ENCODE results near the gene GPSM1. TPM values are rescaled to one million over a fixed set of nuclear protein-coding genes. Genes with fewer than 3 reads are reported as not detected.

GPSM1 gene
- total and polyA plus RNA-seq, 9 of the 15 experiments (the other 6 are each of a cell fraction or from before 2014, with no cell fraction given) = 0.04 to 14.2 (median 3.1) TPM

DNA sequence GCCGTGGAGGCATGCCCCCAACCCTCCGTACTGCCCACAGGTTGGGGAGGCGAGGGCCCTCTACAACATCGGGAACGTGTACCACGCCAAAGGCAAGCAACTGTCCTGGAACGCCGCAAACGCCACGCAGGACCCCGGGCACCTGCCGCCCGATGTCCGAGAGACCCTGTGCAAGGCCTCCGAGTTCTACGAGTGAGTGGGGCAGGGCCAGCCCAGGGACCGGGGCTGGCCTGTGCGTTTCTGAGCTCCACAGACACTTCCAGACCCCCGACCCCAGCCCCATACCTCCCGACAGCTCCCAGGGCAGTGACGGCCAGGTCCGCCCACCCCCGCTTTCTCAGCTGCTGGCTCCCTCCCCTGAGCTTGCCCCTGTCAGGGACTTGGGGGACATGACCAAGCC, 9.5 kb downstream of the GPSM1 start:
- Histone ChIP-seq H3K27me3 (ENCODE audit: control insufficient read depth in 2 of 2, insufficient read depth in 2 of 2, low read length in 2 of 2) (no peaks in the 10 kb centered on the region), H3K4me3 (no peak overlapping the region), H3K79me2 (ENCODE audit: control insufficient read depth, insufficient read depth, low read length) (no peaks in the 10 kb centered on the region), H3K4me1 (replicated peaks in 1 of 2; ENCODE audit: control insufficient read depth in 2 of 2, insufficient read depth in 2 of 2, low read length in 2 of 2) (peaks cover 0 to 94% of the 10 kb centered on the region in 2 experiments; a peak in 2 of 5 replicates), H4K20me1 (replicated peaks; ENCODE audit: control insufficient read depth, insufficient read depth, low read length) (no peaks in the 10 kb centered on the region), H3K9me3 (replicated peaks; ENCODE audit: control insufficient read depth, insufficient read depth, low read depth, low read length) (no peaks in the 10 kb centered on the region), H3K4me2 (ENCODE audit: insufficient read depth, low read length) (no peak overlapping the region), H3K9ac (ENCODE audit: insufficient read depth in 1 of 2, low read depth in 2 of 2, low read length in 2 of 2) (no peak overlapping the region), H3K27ac (ENCODE audit: extremely low read depth, low read depth, low read length) (no peak overlapping the region), H3K9me1 (ENCODE audit: control insufficient read depth, insufficient read depth, low read length) (peaks cover 3% of the 10 kb centered on the region), H3K36me3 (ENCODE audit: control insufficient read depth, insufficient read depth, low read length) (peaks cover 22% of the 10 kb centered on the region; the same call in 1 of the 3 replicates), H2AFZ (ENCODE audit: low read depth, low read length) (no peak overlapping the region)
- in situ Hi-C loops (cut with MboI) (loop anchor here (25.0 kb wide), 1 partner anchor 300 kb away; no protein-coding TSS in a partner anchor), intact Hi-C loops (cut with micrococcal nuclease) (no loop called here)
- DNase-seq (ENCODE audit: extremely low read depth in 1 of 4, low spot score in 3 of 4) = no peak
- ChIA-PET CTCF (ENCODE audit: low intra/inter-chr PET ratio) (no interaction called here), POLR2A (interaction anchor here (0.6 to 1.2 kb wide), 2 partner anchors 10 to 69 kb away, joined by 3 to 5 read pairs; partner anchors contain the start of gene GPSM1)
- 98% methylated on average over 10 of the region's 23 CpGs for WGBS (ENCODE audit: insufficient coverage, low coverage, missing lambda C conversion rate)
- FAIRE-seq = no peak
- ATAC-seq = no peak
- no TSS peak for BruUV-seq (replicated peaks)
- TF ChIP-seq FOS (IDR thresholded peaks at IDR 0.05; ENCODE audit: extremely low read depth, insufficient read length) (no peak), IFI16 (CRISPR knock-in tag; IDR thresholded peaks at IDR 0.05) (no peak), CUX1 (CRISPR knock-in tag; IDR thresholded peaks at IDR 0.05) (no peak), ZNF695 (CRISPR knock-in tag; IDR thresholded peaks at IDR 0.05) (no peak), FOXK1 (CRISPR knock-in tag; IDR thresholded peaks at IDR 0.05; ENCODE audit: borderline replicate concordance) (no peak), RNF2 (IDR thresholded peaks at IDR 0.05) (no peak), DNMT1 (IDR thresholded peaks at IDR 0.05) (no peak), TEAD1 (CRISPR knock-in tag; IDR thresholded peaks at IDR 0.05) (no peak), NCOA2 (IDR thresholded peaks at IDR 0.05; ENCODE audit: partially characterized antibody in 2 of 2) (no peak), SIX5 (IDR thresholded peaks at IDR 0.05; ENCODE audit: borderline replicate concordance in 1 of 2, insufficient read depth in 1 of 2, low read depth in 1 of 2, low read length in 2 of 2) (no peak), JUND (IDR thresholded peaks at IDR 0.05; ENCODE audit: borderline replicate concordance, low read depth, low read length) (no peak), JUND (tag; IDR thresholded peaks at IDR 0.05; ENCODE audit: borderline replicate concordance, low read depth, low read length) (no peak), HDAC1 (IDR thresholded peaks at IDR 0.05) (no peak)

All from K562 (cell line).